GM19468 (cell line): ENCODE measurements around the gene LMBR1L.

Source experiments
- ATAC-seq: cut with Tn5 transposase; IDR thresholded peaks from one replicate; pipeline ENCODE4 v1.9.1; 2021; ENCODE audit warnings: mild to moderate bottlenecking, moderate library complexity, moderate number of reproducible peaks; ENCODE audit not compliant: unreplicated experiment; ENCODE audit errors: extremely low read depth

Gene LMBR1L

DNA sequence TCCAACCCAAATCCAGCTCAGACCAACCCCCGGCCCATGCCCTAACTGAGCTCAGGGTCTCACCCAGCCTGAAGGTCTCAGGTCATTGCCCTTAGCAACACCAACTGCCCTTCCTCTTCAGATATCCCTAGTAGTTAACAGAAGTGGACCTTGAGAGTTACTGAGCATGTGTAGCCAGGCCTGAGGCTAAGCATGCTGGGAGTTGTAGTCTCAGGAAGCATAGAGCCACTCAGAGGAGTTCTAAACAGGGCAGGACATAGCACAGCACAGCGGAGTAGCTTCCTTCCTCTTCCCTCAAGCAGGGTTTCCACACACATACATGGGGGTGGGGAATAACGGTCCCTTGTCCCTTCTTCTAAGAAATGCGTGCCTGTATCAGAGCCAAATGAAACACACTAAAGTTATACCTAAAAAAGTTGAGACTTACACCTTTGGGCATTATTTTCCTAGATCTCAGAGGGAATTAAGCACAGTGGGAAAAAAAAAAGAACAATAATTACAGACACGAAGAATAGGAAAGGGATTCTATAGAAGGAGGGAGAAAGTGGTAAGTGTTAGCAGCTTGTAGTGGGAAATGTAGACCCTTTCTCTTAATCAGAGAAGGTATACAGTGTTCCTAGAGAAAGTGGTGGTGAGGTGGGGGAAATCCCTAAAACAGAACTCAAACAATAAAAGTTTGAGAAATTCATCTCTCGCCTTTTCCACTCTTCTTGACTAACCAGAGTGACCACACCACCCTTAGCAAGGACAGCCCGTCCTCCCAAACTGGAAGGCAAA is 54.5 kb downstream of the LMBR1L start:
- peak; percentile 43 for ATAC-seq

DNA sequence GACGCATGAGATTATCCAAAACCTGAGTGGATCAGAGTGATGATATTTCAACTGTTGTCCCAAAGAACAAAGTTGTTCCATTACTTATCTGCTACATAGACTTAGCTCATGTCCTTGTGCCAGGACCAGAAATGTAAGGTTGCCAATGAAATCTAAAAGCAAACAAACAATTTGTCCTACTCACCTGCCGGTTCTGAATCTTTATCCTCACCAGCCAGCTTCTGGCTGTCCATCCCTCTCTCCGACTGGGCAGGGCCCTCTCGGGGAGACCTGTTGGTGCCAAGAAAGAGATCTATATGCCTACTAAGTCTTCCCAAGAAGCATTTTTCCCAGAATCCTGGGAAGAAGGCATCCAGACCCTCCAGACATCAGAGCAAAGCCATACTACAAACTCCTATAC is 55.6 kb downstream of the LMBR1L start:
- ATAC-seq, result no peak

DNA sequence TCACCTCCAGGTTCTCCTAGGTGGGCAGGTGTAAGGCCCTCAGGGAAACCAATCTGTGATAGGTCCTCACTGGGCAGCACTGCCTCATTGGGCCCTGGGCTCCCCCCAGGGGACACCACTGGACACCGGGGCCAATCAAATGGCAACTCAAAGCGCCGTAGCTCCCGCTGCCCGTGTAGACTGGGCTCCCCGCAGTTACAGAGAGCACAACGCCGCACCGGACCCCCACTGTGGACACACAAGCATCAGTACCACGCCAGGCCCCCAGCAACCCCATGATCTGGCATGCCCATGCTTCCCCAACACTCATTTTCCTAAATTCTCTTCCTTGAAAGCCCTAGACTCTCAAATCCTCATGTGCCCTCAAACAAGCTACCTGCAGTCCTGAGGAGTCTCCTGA is 56.1 kb downstream of the LMBR1L start:
- ATAC-seq, result no peak

- no peak for ATAC-seq
These were observed 56.6 kb downstream of the LMBR1L start for GRCh38 chr12:49054096-49054495.

GRCh38 chr12:49052451-49053208 is 58.0 kb downstream of the LMBR1L start:
- ATAC-seq, result no peak

GRCh38 chr12:49051777-49052438 is 58.7 kb downstream of the LMBR1L start:
- ATAC-seq, result no peak

- ATAC-seq, result no peak
These were observed 59.3 kb downstream of the LMBR1L start for GRCh38 chr12:49051373-49051764.

GRCh38 chr12:49050507-49051372 is 59.9 kb downstream of the LMBR1L start:
- no peak for ATAC-seq

DNA sequence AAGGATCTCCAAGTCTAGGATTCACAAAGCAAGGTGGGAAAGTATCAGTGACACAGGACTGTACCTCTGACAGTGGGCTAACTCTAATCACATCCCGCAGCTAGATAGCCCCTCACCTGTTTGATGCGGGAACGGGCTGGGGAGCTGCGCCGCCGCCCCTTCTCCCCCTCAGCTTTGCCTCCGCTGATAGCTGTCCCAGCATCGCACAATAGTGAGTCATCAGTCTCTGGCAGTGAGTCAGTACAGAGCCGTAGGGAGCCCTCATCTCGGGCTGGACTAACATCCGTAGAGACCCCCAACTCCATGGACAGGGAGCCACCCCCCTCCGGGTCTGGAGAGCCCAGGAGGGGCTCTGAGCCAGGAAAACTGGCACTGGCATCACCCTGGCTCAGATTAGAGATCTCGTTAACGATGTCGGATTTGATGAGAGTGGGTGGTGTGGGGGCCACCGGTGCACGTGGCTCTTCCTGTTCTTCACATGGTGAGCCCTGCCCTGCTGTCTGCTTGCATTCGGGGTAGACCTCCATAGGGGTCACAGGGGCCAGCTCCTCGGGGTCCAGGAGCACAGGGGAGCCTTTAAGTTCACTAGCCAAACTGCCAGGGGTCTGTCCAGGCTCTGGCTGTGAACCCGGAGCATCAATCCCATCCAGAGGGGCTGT is 61.0 kb downstream of the LMBR1L start:
- ATAC-seq, result no peak

DNA sequence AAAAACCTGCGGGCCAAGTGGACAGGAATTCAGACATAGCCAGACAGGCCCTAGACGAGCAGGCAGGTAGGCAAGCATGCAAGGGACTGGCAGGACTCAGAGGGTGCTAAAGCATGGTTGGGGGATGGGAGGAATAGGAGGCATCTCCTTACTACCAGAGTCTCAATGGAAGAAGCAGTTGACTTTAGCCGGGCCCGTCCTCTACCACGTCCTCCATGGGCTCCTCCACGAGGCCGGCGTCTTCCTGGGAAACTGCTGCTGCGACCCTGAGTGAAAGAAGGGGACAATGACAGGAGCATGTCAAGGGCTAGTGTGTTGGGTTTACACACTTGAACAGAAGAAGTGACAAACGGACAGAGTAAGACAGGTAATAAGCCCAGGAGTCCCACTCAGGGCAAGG is 61.7 kb downstream of the LMBR1L start:
- no peak for ATAC-seq
